Measurements from ENCODE around the gene TLCD3A.

Gene TLCD3A

DNA sequence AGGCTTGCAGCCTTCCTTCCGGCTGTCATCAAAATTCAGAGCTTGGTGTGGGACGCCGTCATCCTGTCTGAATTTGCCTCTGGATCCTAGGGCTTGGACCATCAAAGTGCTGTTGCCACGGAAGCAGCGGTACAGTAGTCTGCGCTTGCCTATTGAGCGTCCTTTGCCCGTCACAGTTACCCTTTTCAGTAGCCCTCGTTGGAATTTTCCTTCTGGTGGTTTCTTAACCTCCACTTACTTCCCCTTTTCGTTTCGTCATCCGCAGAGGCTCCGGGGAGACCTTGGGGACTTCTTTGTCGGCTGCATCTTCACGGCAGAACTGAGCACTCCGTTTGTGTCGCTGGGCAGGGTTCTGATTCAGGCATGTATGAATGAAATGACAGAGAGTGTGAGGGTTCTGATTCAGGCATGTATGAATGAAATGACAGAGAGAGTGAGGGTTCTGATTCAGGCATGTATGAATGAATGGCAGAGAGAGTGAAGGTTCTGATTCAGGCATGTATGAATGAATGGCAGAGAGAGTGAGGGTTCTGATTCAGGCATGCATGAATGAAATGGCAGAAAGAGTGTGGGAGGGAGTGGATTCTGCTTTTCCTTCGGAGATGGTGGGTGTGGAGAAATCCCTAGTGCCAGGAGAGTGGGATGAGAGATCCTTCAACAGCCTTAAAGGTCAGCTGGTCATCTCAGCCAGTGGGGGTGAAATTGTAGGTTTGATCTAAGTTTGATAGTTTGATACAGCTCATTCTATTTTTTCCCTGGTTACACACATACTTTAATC is 8.0 kb downstream of the TLCD3A start:
- Histone ChIP-seq H2AFZ (ENCODE audit: low read length) (no peak overlapping the region), H3K4me3 (ENCODE audit: low read depth, low read length, poor library complexity, severe bottlenecking) (no peak overlapping the region), H3K9ac (ENCODE audit: low read length) (no peak overlapping the region), H3K4me1 (ENCODE audit: insufficient read depth, low read length, severe bottlenecking) (peaks cover 12% of the 10 kb centered on the region), H3K36me3 (ENCODE audit: insufficient read depth, low read length) (peaks cover 66% of the 10 kb centered on the region), H3K79me2 (ENCODE audit: insufficient read depth, low read length) (no peaks in the 10 kb centered on the region), H3F3A (ENCODE audit: insufficient read depth, low read length) (no peaks in the 10 kb centered on the region), H3K9me3 (ENCODE audit: low read length) (no peaks in the 10 kb centered on the region), H3K27me3 (ENCODE audit: insufficient read depth, low read length) (no peaks in the 10 kb centered on the region), H3K9me2 (ENCODE audit: low read depth, low read length) (no peaks in the 10 kb centered on the region), H4K20me1 (ENCODE audit: insufficient read depth, low read length) (no peaks in the 10 kb centered on the region), H3K4me2 (ENCODE audit: low read length) (no peak overlapping the region; the same call in 1 of the 2 replicates), H3K27ac (ENCODE audit: low read depth, low read length, poor library complexity, severe bottlenecking) (peak overlapping the region; percentile 44)
- TF ChIP-seq, protein P1, sequence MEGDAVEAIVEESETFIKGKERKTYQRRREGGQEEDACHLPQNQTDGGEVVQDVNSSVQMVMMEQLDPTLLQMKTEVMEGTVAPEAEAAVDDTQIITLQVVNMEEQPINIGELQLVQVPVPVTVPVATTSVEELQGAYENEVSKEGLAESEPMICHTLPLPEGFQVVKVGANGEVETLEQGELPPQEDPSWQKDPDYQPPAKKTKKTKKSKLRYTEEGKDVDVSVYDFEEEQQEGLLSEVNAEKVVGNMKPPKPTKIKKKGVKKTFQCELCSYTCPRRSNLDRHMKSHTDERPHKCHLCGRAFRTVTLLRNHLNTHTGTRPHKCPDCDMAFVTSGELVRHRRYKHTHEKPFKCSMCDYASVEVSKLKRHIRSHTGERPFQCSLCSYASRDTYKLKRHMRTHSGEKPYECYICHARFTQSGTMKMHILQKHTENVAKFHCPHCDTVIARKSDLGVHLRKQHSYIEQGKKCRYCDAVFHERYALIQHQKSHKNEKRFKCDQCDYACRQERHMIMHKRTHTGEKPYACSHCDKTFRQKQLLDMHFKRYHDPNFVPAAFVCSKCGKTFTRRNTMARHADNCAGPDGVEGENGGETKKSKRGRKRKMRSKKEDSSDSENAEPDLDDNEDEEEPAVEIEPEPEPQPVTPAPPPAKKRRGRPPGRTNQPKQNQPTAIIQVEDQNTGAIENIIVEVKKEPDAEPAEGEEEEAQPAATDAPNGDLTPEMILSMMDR (IDR thresholded peaks at IDR 0.05; ENCODE audit: low read length) = no peak
- TF ChIP-seq EZH2 (IDR thresholded peaks at IDR 0.05; ENCODE audit: borderline replicate concordance, low read length) = no peak

DNA sequence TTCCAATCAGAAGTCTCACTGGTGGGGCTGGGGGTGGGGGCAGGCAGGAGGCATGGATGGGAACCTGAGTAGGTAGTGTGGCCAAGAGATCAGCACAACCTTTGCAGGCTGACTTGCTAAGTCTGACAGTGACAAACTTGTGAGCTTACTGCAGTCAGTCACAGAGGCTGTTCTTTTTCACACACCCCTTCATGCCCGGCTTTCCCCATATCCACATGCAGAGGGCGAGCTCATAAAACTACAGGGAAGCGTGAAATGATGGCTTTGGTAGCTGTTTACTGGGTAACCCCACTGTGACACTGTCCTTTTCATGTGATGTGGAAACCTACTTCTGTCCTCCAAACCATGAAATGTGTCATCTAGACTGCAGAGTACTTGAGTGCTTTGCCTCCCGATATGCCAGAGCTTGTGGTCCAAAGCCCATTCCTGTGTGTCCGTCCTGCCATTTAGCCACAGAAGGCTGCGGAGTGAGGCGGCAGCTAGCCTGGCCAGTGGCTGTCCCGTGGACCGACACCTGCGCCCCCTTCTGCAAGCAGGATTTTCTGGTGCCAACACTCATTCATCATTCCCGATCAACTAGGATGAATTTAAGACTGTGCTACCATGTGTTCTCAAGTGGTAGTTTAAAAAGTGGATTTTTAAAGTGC is 9.9 kb downstream of the TLCD3A start:
- Histone ChIP-seq H3K9ac (ENCODE audit: low read length) (no peak overlapping the region), H3K36me3 (ENCODE audit: insufficient read depth, low read length) (peaks cover 83% of the 10 kb centered on the region), H3K79me2 (ENCODE audit: insufficient read depth, low read length) (no peaks in the 10 kb centered on the region), H3K4me1 (ENCODE audit: insufficient read depth, low read length, severe bottlenecking) (peaks cover 12% of the 10 kb centered on the region), H3K27ac (ENCODE audit: low read depth, low read length, poor library complexity, severe bottlenecking) (no peak overlapping the region), H3K9me3 (ENCODE audit: low read length) (no peaks in the 10 kb centered on the region), H2AFZ (ENCODE audit: low read length) (no peak overlapping the region), H3K9me2 (ENCODE audit: low read depth, low read length) (no peaks in the 10 kb centered on the region), H3F3A (ENCODE audit: insufficient read depth, low read length) (no peaks in the 10 kb centered on the region), H3K27me3 (ENCODE audit: insufficient read depth, low read length) (no peaks in the 10 kb centered on the region), H4K20me1 (ENCODE audit: insufficient read depth, low read length) (no peaks in the 10 kb centered on the region), H3K4me3 (ENCODE audit: low read depth, low read length, poor library complexity, severe bottlenecking) (no peak overlapping the region), H3K4me2 (ENCODE audit: low read length) (no peak overlapping the region)
- no peak for TF ChIP-seq EZH2 (IDR thresholded peaks at IDR 0.05; ENCODE audit: borderline replicate concordance, low read length)
- TF ChIP-seq, protein P1 (IDR thresholded peaks at IDR 0.05; ENCODE audit: low read length) = no peak

DNA sequence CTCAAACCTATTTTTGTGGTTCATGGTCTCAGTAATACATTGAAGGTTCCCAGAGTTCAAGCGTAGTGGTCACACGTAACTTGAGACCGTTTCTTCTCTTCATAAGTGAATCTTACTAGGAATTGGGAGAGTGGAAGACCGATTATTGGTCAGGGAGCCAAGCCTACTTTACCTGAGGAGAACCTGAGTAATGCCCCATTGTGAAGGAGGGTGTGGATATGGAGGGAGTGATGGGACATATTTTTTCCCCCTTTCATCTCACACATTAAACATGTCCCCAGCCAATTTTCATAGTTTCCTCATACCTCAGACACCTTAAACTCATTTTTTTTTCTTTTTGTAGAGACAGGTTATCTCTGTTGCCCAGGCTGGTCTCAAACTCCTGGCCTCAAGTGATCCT is 10.7 kb downstream of the TLCD3A start:
- H4K20me1 ChIP-seq (ENCODE audit: insufficient read depth, low read length) = no peaks in the 10 kb centered on the region
- H3K4me2 ChIP-seq (ENCODE audit: low read length) = no peak overlapping the region
- H3K27ac ChIP-seq (ENCODE audit: low read depth, low read length, poor library complexity, severe bottlenecking) = no peak overlapping the region
- peaks cover 7% of the 10 kb centered on the region; the same call in 1 of the 2 replicates for H3K79me2 ChIP-seq (ENCODE audit: insufficient read depth, low read length)
- no peak overlapping the region for H3K4me3 ChIP-seq (ENCODE audit: low read depth, low read length, poor library complexity, severe bottlenecking)
- H3K27me3 ChIP-seq (ENCODE audit: insufficient read depth, low read length) = no peaks in the 10 kb centered on the region
- no peaks in the 10 kb centered on the region for H3K9me3 ChIP-seq (ENCODE audit: low read length)
- TF ChIP-seq, protein P1 (IDR thresholded peaks at IDR 0.05; ENCODE audit: low read length) = no peak
- TF ChIP-seq EZH2 (IDR thresholded peaks at IDR 0.05; ENCODE audit: borderline replicate concordance, low read length) = no peak
- H3F3A ChIP-seq (ENCODE audit: insufficient read depth, low read length) = no peaks in the 10 kb centered on the region
- peaks cover 12% of the 10 kb centered on the region for H3K4me1 ChIP-seq (ENCODE audit: insufficient read depth, low read length, severe bottlenecking)
- H3K9me2 ChIP-seq (ENCODE audit: low read depth, low read length) = no peaks in the 10 kb centered on the region
- no peak overlapping the region for H2AFZ ChIP-seq (ENCODE audit: low read length)
- H3K36me3 ChIP-seq (ENCODE audit: insufficient read depth, low read length) = peaks cover 85% of the 10 kb centered on the region
- H3K9ac ChIP-seq (ENCODE audit: low read length) = no peak overlapping the region
